Prostate gland (tissue), 2 donors: ENCODE data around the gene TMEM26. TPM values are rescaled to one million over a fixed set of nuclear protein-coding genes. Genes with fewer than 3 reads are reported as not detected.

Experiments
- DNase-seq: peaks from one replicate; pipeline ENCODE4 v3.0.0-alpha.2; 2019; ENCODE audit warnings: low spot score
- H3K27ac ChIP-seq, 2 donors: fragments of 200-600 bp; sonication (generic); 2 replicates each; pipeline ENCODE4 v1.5.1; 2017 to 2019
- H3K27me3 ChIP-seq: fragments of 200-600 bp; sonication (generic); replicated peaks from 2 replicates; pipeline ENCODE4 v1.5.1; 2019; ENCODE audit not compliant: insufficient read depth
- H3K36me3 ChIP-seq, 2 donors: fragments of 200-600 bp; sonication (generic); 1 replicate in 1 of 2; 2 replicates in 1 of 2; pipeline versions ENCODE4 v1.5.1 to v1.8.1; 2017 to 2019
- H3K4me1 ChIP-seq: fragments of 200-600 bp; sonication (generic); replicated peaks from 2 replicates; pipeline ENCODE4 v1.5.1; 2019
- H3K4me3 ChIP-seq, 2 donors: fragments of 200-600 bp; sonication (generic); 2 replicates each; pipeline ENCODE4 v1.5.1; 2017 to 2019
- H3K9me3 ChIP-seq: fragments of 200-600 bp; sonication (generic); 2 replicates; pipeline ENCODE4 v1.5.1; 2017
- CTCF ChIP-seq, 4 experiments: fragments of 200-600 bp in 2 of 4; fragments of 450-650 bp in 2 of 4; sonication (generic) in 2 of 4; IDR thresholded peaks; 1 replicate in 3 of 4; 2 replicates in 1 of 4; pipeline ENCODE4 v1.5.1; 2016 to 2019; ENCODE audit warnings: antibody characterized with exemption in 4 of 4, mild to moderate bottlenecking in 2 of 4, moderate library complexity in 2 of 4
- POLR2A ChIP-seq: fragments of 450-650 bp; IDR thresholded peaks from one replicate; pipeline ENCODE4 v1.6.1; 2016; ENCODE audit warnings: antibody characterized with exemption, mild to moderate bottlenecking
- POLR2AphosphoS5 ChIP-seq: sonication (generic); formaldehyde crosslinking; IDR thresholded peaks from one replicate; pipeline ENCODE4 v1.6.1; 2017; ENCODE audit warnings: antibody characterized with exemption
- WGBS: methylation state at CpG from one replicate; pipeline ENCODE4 v1.1.5; 2018; 5-methylcytosine and 5-hydroxymethylcytosine counted together
- intact Hi-C: fragments of 100-400 bp; cut with DNase I; formaldehyde crosslinking; loops from one replicate; pipeline ENCODE4 v1.14.2; 2022
- total RNA-seq, 2 donors: library from RNA; depleted of rRNA; stranded (reverse); fragments of >200 nt; gene quantifications; one replicate each; pipeline ENCODE4 v1.1.0, GENCODE V29; 2016

The TMEM26 gene
- total RNA-seq, 2 donors from 2014 or later, result 3.7 to 11.6 TPM

GRCh38 chr10:61406736-61407135, 46.4 kb downstream of the TMEM26 start:
- no peaks in the 10 kb centered on the region for H3K9me3 ChIP-seq
- no peak for DNase-seq

DNA sequence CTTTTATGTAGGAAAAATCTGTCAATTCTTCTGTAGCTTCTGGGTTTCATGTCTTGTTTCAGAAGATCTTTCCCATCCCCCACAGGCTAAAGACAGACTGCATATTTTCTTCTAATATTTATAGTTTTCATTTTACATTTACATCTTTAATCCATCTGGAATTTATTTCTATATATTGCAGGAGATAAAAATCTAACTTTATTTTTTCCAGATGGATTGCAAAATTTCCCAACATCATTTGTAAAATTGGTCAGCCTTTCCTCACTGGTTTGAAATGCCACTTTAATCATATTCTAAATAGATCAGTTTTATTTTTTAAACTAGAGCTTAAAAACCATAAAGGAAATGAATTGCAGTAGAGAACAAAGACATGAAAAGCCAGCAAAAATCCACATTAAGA, 46.9 kb downstream of the TMEM26 start:
- H3K27me3 ChIP-seq, result no peaks in the 10 kb centered on the region
- H3K4me1 ChIP-seq, result no peaks in the 10 kb centered on the region
- H3K27ac ChIP-seq, result no peak overlapping the region
- no peak overlapping the region for H3K4me3 ChIP-seq
- intact Hi-C loops, result no loop called here
- no peaks in the 10 kb centered on the region for H3K36me3 ChIP-seq
- H3K9me3 ChIP-seq, result no peaks in the 10 kb centered on the region
- TF ChIP-seq POLR2AphosphoS5, result no peak
- TF ChIP-seq CTCF (IDR thresholded peaks at IDR 0.05), result no peak
- no peak for TF ChIP-seq POLR2A
- no peak for DNase-seq

More at GRCh38 chr10:61406736-61407135, 46.4 kb downstream of the TMEM26 start:
- H3K4me1 ChIP-seq, result no peaks in the 10 kb centered on the region
- no peak for TF ChIP-seq POLR2A
- TF ChIP-seq POLR2AphosphoS5, result no peak
- TF ChIP-seq CTCF (IDR thresholded peaks at IDR 0.05), result no peak
- 87% methylated on average over 3 of the region's 3 CpGs for WGBS
- H3K27me3 ChIP-seq, result no peaks in the 10 kb centered on the region
- no peak overlapping the region for H3K27ac ChIP-seq
- no peak overlapping the region for H3K4me3 ChIP-seq
- H3K36me3 ChIP-seq, result no peaks in the 10 kb centered on the region
- intact Hi-C loops, result no loop called here

DNA sequence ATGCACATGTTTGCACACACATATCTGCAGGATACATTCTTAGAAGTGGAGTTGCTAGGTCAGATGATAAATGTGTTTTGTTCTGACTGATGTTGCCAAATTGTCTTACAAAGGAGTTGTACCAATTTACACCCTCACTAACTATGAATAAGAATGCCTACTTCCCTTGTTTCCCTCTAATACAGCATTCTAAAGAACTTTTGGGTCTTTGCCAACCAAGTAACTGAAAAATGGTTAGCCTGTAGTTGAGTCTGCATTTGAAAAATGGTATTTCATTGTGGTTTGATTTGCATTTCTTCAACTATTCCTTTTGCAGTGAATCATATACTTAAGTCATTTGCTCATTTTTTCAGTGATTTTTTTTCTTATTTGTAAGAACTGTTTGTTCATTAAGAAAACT, 48.4 kb downstream of the TMEM26 start:
- Histone ChIP-seq H3K36me3 (no peaks in the 10 kb centered on the region), H3K4me1 (no peaks in the 10 kb centered on the region), H3K27ac (no peak overlapping the region), H3K27me3 (no peaks in the 10 kb centered on the region), H3K4me3 (no peak overlapping the region), H3K9me3 (no peaks in the 10 kb centered on the region)
- no peak for DNase-seq
- TF ChIP-seq POLR2A, result no peak
- no peak for TF ChIP-seq CTCF (IDR thresholded peaks at IDR 0.05)
- TF ChIP-seq POLR2AphosphoS5, result no peak
- intact Hi-C loops, result no loop called here

- WGBS, result 97% methylated on average over 1 of the region's 1 CpG
- intact Hi-C loops, result no loop called here
- no peak overlapping the region for H3K27ac ChIP-seq
- no peaks in the 10 kb centered on the region for H3K4me1 ChIP-seq
- no peaks in the 10 kb centered on the region for H3K9me3 ChIP-seq
- no peak overlapping the region for H3K4me3 ChIP-seq
- H3K36me3 ChIP-seq, result no peaks in the 10 kb centered on the region
- no peaks in the 10 kb centered on the region for H3K27me3 ChIP-seq
- DNase-seq, result no peak
- TF ChIP-seq CTCF (IDR thresholded peaks at IDR 0.05), result no peak
- no peak for TF ChIP-seq POLR2A
- TF ChIP-seq POLR2AphosphoS5, result no peak
Observed at GRCh38 chr10:61400524-61400923, 52.7 kb downstream of the TMEM26 start.

DNA sequence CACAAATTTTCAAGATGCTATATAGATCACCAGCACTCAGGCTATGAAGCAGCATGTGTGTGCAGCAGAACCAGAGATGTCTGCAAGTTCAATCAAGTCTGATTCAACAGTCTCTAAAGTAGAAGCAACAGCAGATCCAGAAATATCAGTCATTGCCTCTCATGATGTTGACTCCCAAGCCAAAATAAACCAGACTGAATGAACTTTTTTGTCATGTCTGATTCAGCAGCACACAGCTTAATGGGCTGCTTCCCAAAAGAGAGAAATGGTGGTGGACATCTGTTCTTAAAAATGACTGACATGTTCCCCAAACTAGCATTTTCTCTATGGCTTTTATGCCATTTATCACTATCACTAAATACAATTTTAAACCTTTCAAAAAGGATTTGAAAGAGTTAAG, 53.8 kb downstream of the TMEM26 start:
- H3K4me1 ChIP-seq, result no peaks in the 10 kb centered on the region
- TF ChIP-seq POLR2AphosphoS5 (no peak), CTCF (IDR thresholded peaks at IDR 0.05) (no peak), POLR2A (no peak)
- H3K9me3 ChIP-seq, result no peaks in the 10 kb centered on the region
- no peaks in the 10 kb centered on the region for H3K36me3 ChIP-seq
- H3K4me3 ChIP-seq, result no peak overlapping the region
- no peak for DNase-seq
- H3K27ac ChIP-seq, result no peak overlapping the region
- intact Hi-C loops, result no loop called here
- no peaks in the 10 kb centered on the region for H3K27me3 ChIP-seq
